T47D (cell line): ENCODE data around the gene CPT1B.

Source experiments
- DNase-seq, 2 experiments: peaks; one replicate each; pipeline versions ENCODE4 v3.0.0 to v3.0.0-alpha.2; 2011 to 2012; ENCODE audit warnings: low read depth in 1 of 2, low spot score in 1 of 2
- JUND ChIP-seq: IDR thresholded peaks from 2 replicates; pipeline ENCODE4 v1.6.1; 2012; ENCODE audit warnings: low read depth
- in situ Hi-C: cut with HindIII; loops from 2 replicates; pipeline ENCODE4 v1.10.0; 2016; ENCODE audit warnings: low sequenced_read_pairs, low pct_unique_long_range_greater_than_20kb

Gene CPT1B

GRCh38 chr22:50606165-50606945, 28.1 kb upstream of the CPT1B start:
- no peak for DNase-seq
- TF ChIP-seq JUND = no peak
- in situ Hi-C loops = no loop called here

DNA sequence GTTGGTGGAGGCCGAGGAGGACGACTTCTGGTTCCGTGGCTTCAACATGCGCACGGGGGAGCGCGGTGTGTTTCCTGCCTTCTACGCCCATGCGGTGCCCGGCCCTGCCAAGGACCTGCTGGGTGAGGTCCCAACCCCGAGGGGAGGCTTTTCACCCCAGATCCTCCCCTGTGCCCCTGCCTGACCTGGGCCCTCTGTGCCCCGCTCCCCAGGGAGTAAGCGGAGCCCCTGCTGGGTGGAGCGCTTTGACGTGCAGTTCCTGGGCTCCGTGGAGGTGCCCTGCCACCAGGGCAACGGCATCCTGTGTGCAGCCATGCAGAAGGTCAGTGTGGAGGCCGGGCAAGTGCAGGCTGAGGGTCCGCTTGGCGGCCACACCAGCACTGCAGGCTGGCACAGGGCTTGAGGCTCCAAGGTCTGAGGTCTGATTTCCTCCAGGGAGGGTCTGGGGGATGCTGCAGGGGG, 27.4 kb upstream of the CPT1B start:
- in situ Hi-C loops = no loop called here
- no peak for TF ChIP-seq JUND
- DNase-seq = no peak

DNA sequence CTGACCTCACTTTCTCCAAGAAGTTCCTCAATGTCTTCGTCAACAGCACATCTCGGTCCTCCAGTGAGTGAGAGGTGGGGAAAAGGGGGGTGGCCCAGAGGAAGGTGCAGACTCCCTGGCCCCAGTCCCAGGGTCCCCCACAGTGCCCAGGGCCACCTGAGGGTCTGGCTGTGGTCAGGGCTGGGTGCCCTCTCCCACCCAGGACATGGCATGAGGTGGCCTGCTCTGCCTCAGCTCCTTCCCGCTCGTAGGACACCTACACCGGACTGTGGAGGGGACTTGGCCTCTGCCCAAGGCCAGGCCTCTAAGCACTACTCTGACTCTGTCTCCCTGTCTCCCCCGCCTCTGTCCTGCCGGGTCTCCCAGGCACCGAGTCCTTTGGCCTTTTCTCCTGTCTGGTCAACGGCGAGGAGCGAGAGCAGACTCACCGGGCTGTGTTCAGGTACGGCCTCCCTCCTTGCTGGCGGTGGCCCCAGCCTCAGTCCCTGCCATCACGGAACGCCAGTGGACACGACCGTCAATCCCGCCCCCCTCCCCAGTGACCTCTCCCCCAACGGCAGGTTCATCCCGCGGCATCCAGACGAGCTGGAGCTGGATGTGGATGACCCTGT, 26.9 kb upstream of the CPT1B start:
- in situ Hi-C loops = no loop called here
- no peak for DNase-seq
- no peak for TF ChIP-seq JUND

DNA sequence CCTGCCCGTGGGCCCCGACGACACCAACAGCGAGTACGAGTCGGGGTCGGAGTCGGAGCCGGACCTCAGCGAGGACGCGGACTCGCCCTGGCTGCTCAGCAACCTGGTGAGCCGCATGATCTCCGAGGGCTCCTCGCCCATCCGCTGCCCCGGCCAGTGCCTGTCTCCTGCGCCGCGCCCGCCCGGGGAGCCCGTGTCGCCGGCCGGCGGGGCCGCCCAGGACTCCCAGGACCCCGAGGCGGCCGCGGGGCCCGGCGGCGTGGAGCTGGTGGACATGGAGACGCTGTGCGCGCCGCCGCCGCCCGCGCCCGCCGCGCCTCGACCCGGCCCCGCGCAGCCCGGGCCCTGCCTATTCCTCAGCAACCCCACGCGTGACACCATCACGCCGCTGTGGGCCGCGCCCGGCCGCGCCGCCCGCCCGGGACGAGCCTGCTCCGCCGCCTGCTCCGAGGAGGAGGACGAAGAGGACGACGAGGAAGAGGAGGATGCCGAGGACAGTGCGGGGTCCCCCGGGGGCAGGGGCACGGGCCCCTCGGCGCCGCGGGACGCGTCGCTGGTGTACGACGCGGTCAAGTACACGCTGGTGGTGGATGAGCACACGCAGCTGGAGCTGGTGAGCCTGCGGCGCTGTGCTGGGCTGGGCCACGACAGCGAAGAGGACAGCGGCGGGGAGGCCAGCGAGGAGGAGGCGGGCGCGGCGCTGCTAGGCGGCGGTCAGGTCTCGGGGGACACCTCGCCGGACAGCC, 26.2 kb upstream of the CPT1B start:
- no peak for DNase-seq
- TF ChIP-seq JUND = no peak
- in situ Hi-C loops = no loop called here

DNA sequence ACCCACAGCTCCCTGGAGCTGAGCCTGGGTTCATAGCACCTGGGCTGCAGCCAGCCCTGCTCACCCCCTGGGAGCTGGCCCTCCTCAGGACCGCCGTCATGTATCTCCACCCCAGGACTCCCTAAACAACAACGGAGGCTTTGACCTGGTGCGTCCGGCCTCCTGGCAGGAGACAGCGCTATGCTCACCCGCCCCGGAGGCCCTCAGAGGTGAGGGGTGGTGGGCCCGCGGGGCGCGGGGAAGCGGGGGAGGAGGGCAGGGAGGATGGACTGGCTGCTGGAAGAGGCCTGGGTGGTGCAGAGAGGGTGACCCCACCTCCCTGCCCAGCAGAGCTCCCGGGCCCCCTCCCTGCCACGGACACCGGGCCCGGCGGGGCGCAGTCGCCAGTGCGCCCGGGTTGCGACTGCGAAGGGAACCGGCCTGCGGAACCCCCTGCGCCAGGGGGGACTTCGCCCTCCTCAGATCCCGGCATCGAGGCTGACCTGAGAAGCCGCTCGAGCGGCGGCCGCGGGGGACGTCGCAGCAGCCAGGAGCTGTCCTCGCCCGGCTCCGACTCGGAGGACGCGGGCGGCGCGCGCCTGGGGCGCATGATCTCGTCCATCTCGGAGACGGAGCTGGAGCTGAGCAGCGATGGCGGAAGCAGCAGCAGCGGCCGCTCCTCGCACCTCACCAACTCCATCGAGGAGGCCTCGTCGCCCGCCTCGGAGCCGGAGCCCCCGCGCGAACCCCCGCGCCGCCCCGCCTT, 25.5 kb upstream of the CPT1B start:
- in situ Hi-C loops = no loop called here

GRCh38 chr22:50602338-50602700, 24.1 kb upstream of the CPT1B start:
- no peak for DNase-seq
- in situ Hi-C loops = no loop called here
- TF ChIP-seq JUND = no peak

More for the DNA sequence above, 25.5 kb upstream of the CPT1B start:
- DNase-seq = no peak
- TF ChIP-seq JUND = no peak

DNA sequence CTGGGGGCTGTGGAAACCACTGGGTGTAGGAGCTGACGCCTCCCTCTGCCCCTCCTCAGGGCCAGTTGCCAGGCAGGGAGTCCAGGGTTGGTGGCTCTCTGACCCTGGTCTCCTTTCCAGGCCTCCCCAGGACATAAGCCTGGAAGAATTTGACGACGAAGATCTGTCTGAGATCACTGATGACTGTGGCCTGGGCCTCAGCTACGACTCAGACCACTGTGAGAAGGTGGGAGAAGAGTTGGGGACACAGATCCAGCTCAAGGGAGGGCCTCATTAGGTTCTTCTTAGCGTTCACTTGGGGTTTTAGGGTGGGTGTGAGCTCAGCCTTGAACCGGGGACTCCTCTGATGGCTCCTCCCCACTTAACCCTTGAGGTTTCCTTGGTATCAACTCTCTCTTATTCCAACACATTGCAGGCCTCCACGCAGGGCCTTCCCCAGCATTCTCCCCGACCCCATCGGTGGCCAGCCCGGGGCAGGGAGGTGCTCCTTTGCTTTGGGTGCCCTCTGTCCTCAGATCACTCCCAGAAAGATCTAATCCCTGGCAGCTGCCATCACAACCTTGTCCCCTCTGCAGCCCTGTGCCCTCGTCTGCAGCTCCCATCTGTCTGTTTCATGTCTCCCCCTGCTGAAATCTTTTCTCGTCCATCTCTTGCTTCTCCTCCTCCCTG, 23.6 kb upstream of the CPT1B start:
- no peak for DNase-seq
- no peak for TF ChIP-seq JUND
- in situ Hi-C loops = no loop called here

- in situ Hi-C loops = no loop called here
- no peak for TF ChIP-seq JUND
Observed at GRCh38 chr22:50600967-50601668, 22.9 kb upstream of the CPT1B start.

DNA sequence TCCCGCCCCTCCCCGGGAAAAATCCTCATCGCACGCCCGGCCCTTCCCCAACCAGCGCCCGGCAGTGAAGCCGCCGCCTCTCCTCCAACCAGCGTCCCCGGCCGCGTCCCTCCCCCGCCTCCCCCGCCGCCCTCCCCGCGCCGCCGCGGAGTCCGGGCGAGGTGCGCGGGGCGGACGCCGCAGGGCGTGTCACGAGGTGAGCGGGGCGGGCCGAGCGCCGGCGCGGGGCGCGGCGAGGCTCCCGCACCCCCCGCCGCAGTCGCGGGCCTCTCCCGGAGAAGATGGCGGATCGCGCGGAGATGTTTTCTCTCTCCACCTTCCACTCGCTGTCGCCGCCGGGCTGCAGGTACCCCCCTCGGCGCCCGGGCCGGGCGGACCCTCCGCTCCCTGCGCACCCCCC, 22.3 kb upstream of the CPT1B start, which contains the start of gene MAPK8IP2:
MAPK8IP2 (plus strand) TSS at position 256 of the 400 bp plus-strand sequence; CDS start at position 282, 26 bp downstream.
- no peak for TF ChIP-seq JUND
- in situ Hi-C loops = no loop called here
- peak in 1 of 2 experiments; percentile 47 for DNase-seq

More at GRCh38 chr22:50600967-50601668, 22.9 kb upstream of the CPT1B start:
- no peak for DNase-seq

DNA sequence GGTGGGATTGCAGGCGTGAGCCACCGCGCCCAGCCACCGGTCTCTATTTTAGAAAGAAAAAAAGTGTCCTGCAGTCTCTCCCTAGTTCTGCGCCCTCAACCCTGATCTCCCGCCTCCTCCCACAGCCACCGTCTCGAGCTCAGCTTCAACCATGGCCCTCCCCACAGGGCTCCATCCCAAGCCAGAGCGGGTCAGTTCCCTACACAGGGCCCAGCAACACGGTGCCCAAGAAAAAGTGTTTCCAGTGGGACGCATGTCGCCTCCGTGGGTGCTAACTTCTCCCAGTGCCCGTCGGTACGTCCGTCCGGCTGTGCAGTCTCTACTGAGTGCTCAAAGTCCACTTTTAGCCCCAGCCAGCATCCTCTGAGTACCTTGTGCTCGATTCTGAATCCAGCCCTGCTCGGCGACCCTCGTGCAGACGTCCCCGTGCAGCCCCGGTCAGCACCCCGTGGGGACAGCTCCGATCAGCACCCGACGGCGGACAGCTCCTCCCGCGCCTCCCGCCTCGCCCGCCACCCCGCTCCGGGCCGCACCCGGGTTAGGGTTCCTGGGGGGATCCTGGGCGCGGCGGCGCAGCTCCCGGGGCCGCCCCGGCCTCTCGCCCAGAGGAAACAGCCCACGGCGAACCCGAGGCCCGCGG, 21.7 kb upstream of the CPT1B start:
- TF ChIP-seq JUND = no peak
- in situ Hi-C loops = no loop called here
- peak; percentile 49 to 90 for DNase-seq

DNA sequence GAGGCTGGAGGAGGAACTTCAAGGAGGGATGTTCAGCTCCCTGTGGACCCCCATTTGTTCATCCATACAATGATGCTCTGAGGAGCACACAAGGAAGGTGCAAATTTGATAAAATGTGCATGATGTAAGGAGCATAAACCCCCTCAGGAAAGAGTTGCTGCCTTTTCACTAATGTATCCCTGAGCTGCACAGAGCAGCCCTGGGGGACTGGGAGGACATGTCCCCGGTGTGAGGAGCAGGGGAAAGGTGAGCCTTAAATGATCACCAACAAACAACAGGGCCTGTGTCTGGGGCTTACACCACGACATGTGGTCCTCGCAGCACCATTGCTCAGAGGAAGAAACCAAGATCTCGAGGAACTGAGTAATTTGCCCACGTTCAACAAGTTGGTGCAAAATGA, 18.9 kb upstream of the CPT1B start:
- DNase-seq = no peak
- in situ Hi-C loops = no loop called here
- no peak for TF ChIP-seq JUND
